ENCODE data around the gene APBB1IP.

Gene APBB1IP

GRCh38 chr10:26436848-26437247 is 1.3 kb upstream of the APBB1IP start:
- TF ChIP-seq CTCF (IDR thresholded peaks at IDR 0.05) (no peak), ZFX (IDR thresholded peaks at IDR 0.05; ENCODE audit: borderline replicate concordance) (no peak)
- H3K27ac ChIP-seq = no peak overlapping the region

- no peak overlapping the region for H3K27ac ChIP-seq
- TF ChIP-seq ZFX (IDR thresholded peaks at IDR 0.05; ENCODE audit: borderline replicate concordance) (no peak), CTCF (IDR thresholded peaks at IDR 0.05) (no peak)
Observed at GRCh38 chr10:26438534-26439341, 597 bp downstream of the APBB1IP start.

GRCh38 chr10:26439406-26440087 is 1.4 kb downstream of the APBB1IP start:
- no peak for TF ChIP-seq ZFX (IDR thresholded peaks at IDR 0.05; ENCODE audit: borderline replicate concordance)
- TF ChIP-seq CTCF (IDR thresholded peaks at IDR 0.05) = no peak
- no peak overlapping the region for H3K27ac ChIP-seq

GRCh38 chr10:26440088-26440470 is 1.9 kb downstream of the APBB1IP start:
- no peak overlapping the region for H3K27ac ChIP-seq
- no peak for TF ChIP-seq ZFX (IDR thresholded peaks at IDR 0.05; ENCODE audit: borderline replicate concordance)
- TF ChIP-seq CTCF (IDR thresholded peaks at IDR 0.05) = no peak

GRCh38 chr10:26441491-26442214 is 3.5 kb downstream of the APBB1IP start:
- TF ChIP-seq CTCF (IDR thresholded peaks at IDR 0.05) (no peak), ZFX (IDR thresholded peaks at IDR 0.05; ENCODE audit: borderline replicate concordance) (no peak)
- no peak overlapping the region for H3K27ac ChIP-seq

GRCh38 chr10:26445411-26446031 is 7.4 kb downstream of the APBB1IP start:
- no peak for TF ChIP-seq ZFX (IDR thresholded peaks at IDR 0.05; ENCODE audit: borderline replicate concordance)
- TF ChIP-seq CTCF (IDR thresholded peaks at IDR 0.05) = no peak
- no peak overlapping the region for H3K27ac ChIP-seq

Data from 22Rv1 (cell line).